Liver (tissue), 9 donors: ENCODE results near the gene EXOSC6. TPM values are rescaled to one million over a fixed set of nuclear protein-coding genes. Genes with fewer than 3 reads are reported as not detected.

Experiments
- DNase-seq: peaks from one replicate; pipeline ENCODE4 v3.0.0-alpha.2; 2017; ENCODE audit warnings: low spot score
- H3K27ac ChIP-seq, 2 donors: one replicate each; pipeline ENCODE4 v1.7.0; 2013; ENCODE audit warnings: inconsistent platforms in 2 of 2, low read length in 2 of 2, control low read depth in 1 of 2, low read depth in 1 of 2, mild to moderate bottlenecking in 1 of 2
- H3K27me3 ChIP-seq, 4 donors: one replicate each; pipeline versions ENCODE4 v1.6.1 to v1.7.0; 2013; ENCODE audit warnings: low read length in 3 of 4, inconsistent platforms in 1 of 4, mild to moderate bottlenecking in 1 of 4, moderate library complexity in 1 of 4; ENCODE audit not compliant: control insufficient read depth in 4 of 4, insufficient read depth in 4 of 4
- H3K36me3 ChIP-seq, 4 donors: one replicate each; pipeline versions ENCODE4 v1.6.1 to v1.7.0; 2013; ENCODE audit warnings: low read length in 3 of 4, mild to moderate bottlenecking in 3 of 4, low read depth in 1 of 4, moderate library complexity in 1 of 4; ENCODE audit not compliant: control insufficient read depth in 4 of 4, insufficient read depth in 3 of 4
- H3K4me1 ChIP-seq, 4 donors: one replicate each; pipeline versions ENCODE4 v1.6.1 to v1.7.0; 2013; ENCODE audit warnings: low read length in 3 of 4, mild to moderate bottlenecking in 3 of 4, moderate library complexity in 1 of 4; ENCODE audit not compliant: control insufficient read depth in 4 of 4, insufficient read depth in 4 of 4
- H3K4me3 ChIP-seq, 3 donors: one replicate each; pipeline versions ENCODE4 v1.6.1 to v1.7.0; 2013; ENCODE audit warnings: low read length in 3 of 3, control low read depth in 1 of 3, low read depth in 1 of 3, mild to moderate bottlenecking in 1 of 3
- H3K9ac ChIP-seq, 2 donors: one replicate each; pipeline ENCODE4 v1.7.0; 2013; ENCODE audit warnings: low read length in 2 of 2, mild to moderate bottlenecking in 2 of 2, moderate library complexity in 2 of 2, control low read depth in 1 of 2, low read depth in 1 of 2
- H3K9me3 ChIP-seq, 4 donors: one replicate each; pipeline versions ENCODE4 v1.6.1 to v1.7.0; 2013; ENCODE audit warnings: low read length in 3 of 4; ENCODE audit not compliant: control insufficient read depth in 4 of 4
- ATF3 ChIP-seq: IDR thresholded peaks from 2 replicates; pipeline ENCODE4 v1.6.1; 2016; ENCODE audit warnings: antibody characterized with exemption
- CTCF ChIP-seq: fragments of 150-350 bp; IDR thresholded peaks from 2 replicates; pipeline ENCODE4 v1.5.1; 2017; ENCODE audit warnings: improper control_type of control experiment, low read depth, low read length; ENCODE audit not compliant: missing input control
- FOXA1 ChIP-seq: IDR thresholded peaks from 2 replicates; pipeline ENCODE4 v1.6.1; 2016; ENCODE audit warnings: antibody characterized with exemption
- FOXA2 ChIP-seq: IDR thresholded peaks from 2 replicates; pipeline ENCODE4 v1.6.1; 2016; ENCODE audit warnings: antibody characterized with exemption
- GABPA ChIP-seq, 2 donors: IDR thresholded peaks in 1 of 2; conservative IDR thresholded peaks in 1 of 2; 2 replicates each; pipeline ENCODE4 v1.6.1; 2016; ENCODE audit warnings: antibody characterized with exemption in 2 of 2, mild to moderate bottlenecking in 1 of 2, moderate library complexity in 1 of 2
- HNF4A ChIP-seq, 2 donors: conservative IDR thresholded peaks; 2 replicates each; pipeline ENCODE4 v1.6.1; 2016; ENCODE audit warnings: antibody characterized with exemption in 2 of 2, mild to moderate bottlenecking in 2 of 2
- HNF4G ChIP-seq: IDR thresholded peaks from 2 replicates; pipeline ENCODE4 v1.6.1; 2016; ENCODE audit warnings: antibody characterized with exemption
- JUND ChIP-seq, 2 donors: IDR thresholded peaks; 2 replicates each; pipeline ENCODE4 v1.6.1; 2016; ENCODE audit warnings: antibody characterized with exemption in 2 of 2
- NR2F2 ChIP-seq: IDR thresholded peaks from 2 replicates; pipeline ENCODE4 v1.6.1; 2016; ENCODE audit warnings: antibody characterized with exemption
- RAD21 ChIP-seq, 2 donors: IDR thresholded peaks; 2 replicates each; pipeline ENCODE4 v1.6.1; 2016; ENCODE audit warnings: antibody characterized with exemption in 2 of 2, mild to moderate bottlenecking in 2 of 2
- RXRA ChIP-seq, 2 donors: IDR thresholded peaks; 2 replicates each; pipeline ENCODE4 v1.6.1; 2017 to 2018; ENCODE audit warnings: antibody characterized with exemption in 2 of 2, mild to moderate bottlenecking in 1 of 2
- SP1 ChIP-seq: IDR thresholded peaks from 2 replicates; pipeline ENCODE4 v1.6.1; 2018; ENCODE audit warnings: antibody characterized with exemption, mild to moderate bottlenecking
- TAF1 ChIP-seq: conservative IDR thresholded peaks from 2 replicates; pipeline ENCODE4 v1.6.1; 2016; ENCODE audit warnings: antibody characterized with exemption, mild to moderate bottlenecking
- YY1 ChIP-seq: IDR thresholded peaks from 2 replicates; pipeline ENCODE4 v1.6.1; 2016; ENCODE audit warnings: antibody characterized with exemption, mild to moderate bottlenecking
- polyA plus RNA-seq, 2 donors: library from polyadenylated mRNA; stranded (reverse) in 1 of 2; unstranded in 1 of 2; fragments of 200-250 nt in 1 of 2; fragments of >200 nt in 1 of 2; fragmentation: Nextera tagmentation in 1 of 2; extraction: Ambion mirVana in 1 of 2; gene quantifications; one replicate each; pipeline versions ENCODE4 v1.2.1 to v1.2.3, GENCODE V29; 2013 to 2015
- total RNA-seq, 2 donors: library from RNA; depleted of rRNA; stranded (reverse); fragments of >200 nt; gene quantifications; one replicate each; pipeline ENCODE4 v1.2.3, GENCODE V29; 2014
- TF ChIP-seq, protein P1 (sequence below): IDR thresholded peaks from 2 replicates; pipeline ENCODE4 v1.6.1; 2016; ENCODE audit warnings: antibody characterized with exemption
- TF ChIP-seq, protein P2 (sequence below): IDR thresholded peaks from 2 replicates; pipeline ENCODE4 v1.6.1; 2016; ENCODE audit warnings: antibody characterized with exemption, mild to moderate bottlenecking
- TF ChIP-seq, protein P3 (sequence below): IDR thresholded peaks from 2 replicates; pipeline ENCODE4 v1.6.1; 2016; ENCODE audit warnings: antibody characterized with exemption
- donor health status: healthy.
- donor health status: healthy.
- donor health status: healthy.
- donor health status: healthy.
- donor health status: healthy.

EXOSC6 gene
- total and polyA plus RNA-seq, 4 donors, result 3.7 to 16.4 (median 9.0) TPM

DNA sequence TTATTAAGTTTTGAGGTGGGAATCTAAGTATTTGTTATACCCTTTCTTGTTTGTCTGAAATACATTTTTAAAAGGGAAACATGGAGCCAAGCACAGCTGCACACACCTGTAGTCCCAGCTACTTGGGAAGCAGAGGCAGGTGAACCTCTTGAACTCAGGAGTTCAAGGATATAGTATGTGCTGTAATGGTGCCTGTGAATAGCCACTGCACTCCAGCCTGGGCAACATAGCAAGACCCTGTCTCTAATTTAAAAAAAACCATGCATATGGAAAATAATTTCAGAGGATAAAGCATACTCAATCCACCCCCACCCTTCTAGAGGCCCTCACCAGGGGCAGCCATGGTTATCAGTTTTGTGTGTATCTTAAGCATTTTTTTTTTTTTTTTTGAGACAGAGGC, 43.9 kb upstream of the EXOSC6 start:
- Histone ChIP-seq H3K9ac (no peak overlapping the region), H3K27me3 (no peaks in the 10 kb centered on the region), H3K27ac (no peak overlapping the region), H3K9me3 (no peaks in the 10 kb centered on the region), H3K4me1 (peaks cover 3 to 11% (median 3%) of the 10 kb centered on the region in 4 donors), H3K36me3 (peaks cover 0 to under 1% (median 0%) of the 10 kb centered on the region in 4 donors), H3K4me3 (no peak overlapping the region)
- DNase-seq, result no peak
- TF ChIP-seq JUND (IDR thresholded peaks at IDR 0.05) (no peak), HNF4A (conservative IDR thresholded peaks at IDR 0.05) (no peak), TAF1 (no peak), SP1 (no peak), YY1 (no peak), FOXA2 (no peak), GABPA (IDR thresholded peaks at IDR 0.05 in 1 of 2, conservative IDR thresholded peaks at IDR 0.05 in 1 of 2) (no peak), ATF3 (no peak), CTCF (no peak), NR2F2 (no peak), HNF4G (no peak), RXRA (IDR thresholded peaks at IDR 0.05) (no peak), FOXA1 (no peak), RAD21 (IDR thresholded peaks at IDR 0.05) (no peak)
- TF ChIP-seq, protein P1, sequence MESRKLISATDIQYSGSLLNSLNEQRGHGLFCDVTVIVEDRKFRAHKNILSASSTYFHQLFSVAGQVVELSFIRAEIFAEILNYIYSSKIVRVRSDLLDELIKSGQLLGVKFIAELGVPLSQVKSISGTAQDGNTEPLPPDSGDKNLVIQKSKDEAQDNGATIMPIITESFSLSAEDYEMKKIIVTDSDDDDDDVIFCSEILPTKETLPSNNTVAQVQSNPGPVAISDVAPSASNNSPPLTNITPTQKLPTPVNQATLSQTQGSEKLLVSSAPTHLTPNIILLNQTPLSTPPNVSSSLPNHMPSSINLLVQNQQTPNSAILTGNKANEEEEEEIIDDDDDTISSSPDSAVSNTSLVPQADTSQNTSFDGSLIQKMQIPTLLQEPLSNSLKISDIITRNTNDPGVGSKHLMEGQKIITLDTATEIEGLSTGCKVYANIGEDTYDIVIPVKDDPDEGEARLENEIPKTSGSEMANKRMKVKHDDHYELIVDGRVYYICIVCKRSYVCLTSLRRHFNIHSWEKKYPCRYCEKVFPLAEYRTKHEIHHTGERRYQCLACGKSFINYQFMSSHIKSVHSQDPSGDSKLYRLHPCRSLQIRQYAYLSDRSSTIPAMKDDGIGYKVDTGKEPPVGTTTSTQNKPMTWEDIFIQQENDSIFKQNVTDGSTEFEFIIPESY, result no peak
- TF ChIP-seq, protein P2, sequence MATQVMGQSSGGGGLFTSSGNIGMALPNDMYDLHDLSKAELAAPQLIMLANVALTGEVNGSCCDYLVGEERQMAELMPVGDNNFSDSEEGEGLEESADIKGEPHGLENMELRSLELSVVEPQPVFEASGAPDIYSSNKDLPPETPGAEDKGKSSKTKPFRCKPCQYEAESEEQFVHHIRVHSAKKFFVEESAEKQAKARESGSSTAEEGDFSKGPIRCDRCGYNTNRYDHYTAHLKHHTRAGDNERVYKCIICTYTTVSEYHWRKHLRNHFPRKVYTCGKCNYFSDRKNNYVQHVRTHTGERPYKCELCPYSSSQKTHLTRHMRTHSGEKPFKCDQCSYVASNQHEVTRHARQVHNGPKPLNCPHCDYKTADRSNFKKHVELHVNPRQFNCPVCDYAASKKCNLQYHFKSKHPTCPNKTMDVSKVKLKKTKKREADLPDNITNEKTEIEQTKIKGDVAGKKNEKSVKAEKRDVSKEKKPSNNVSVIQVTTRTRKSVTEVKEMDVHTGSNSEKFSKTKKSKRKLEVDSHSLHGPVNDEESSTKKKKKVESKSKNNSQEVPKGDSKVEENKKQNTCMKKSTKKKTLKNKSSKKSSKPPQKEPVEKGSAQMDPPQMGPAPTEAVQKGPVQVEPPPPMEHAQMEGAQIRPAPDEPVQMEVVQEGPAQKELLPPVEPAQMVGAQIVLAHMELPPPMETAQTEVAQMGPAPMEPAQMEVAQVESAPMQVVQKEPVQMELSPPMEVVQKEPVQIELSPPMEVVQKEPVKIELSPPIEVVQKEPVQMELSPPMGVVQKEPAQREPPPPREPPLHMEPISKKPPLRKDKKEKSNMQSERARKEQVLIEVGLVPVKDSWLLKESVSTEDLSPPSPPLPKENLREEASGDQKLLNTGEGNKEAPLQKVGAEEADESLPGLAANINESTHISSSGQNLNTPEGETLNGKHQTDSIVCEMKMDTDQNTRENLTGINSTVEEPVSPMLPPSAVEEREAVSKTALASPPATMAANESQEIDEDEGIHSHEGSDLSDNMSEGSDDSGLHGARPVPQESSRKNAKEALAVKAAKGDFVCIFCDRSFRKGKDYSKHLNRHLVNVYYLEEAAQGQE, result no peak
- TF ChIP-seq, protein P3, sequence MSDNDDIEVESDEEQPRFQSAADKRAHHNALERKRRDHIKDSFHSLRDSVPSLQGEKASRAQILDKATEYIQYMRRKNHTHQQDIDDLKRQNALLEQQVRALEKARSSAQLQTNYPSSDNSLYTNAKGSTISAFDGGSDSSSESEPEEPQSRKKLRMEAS, result no peak
